ENCODE results near the gene NRG2.

NRG2 gene

GRCh38 chr5:140041492-140042392, 1.4 kb downstream of the NRG2 start:
- in situ Hi-C loops (cut with MboI; ENCODE audit: low sequenced_read_pairs), result no loop called here

- in situ Hi-C loops (cut with MboI; ENCODE audit: low sequenced_read_pairs), result no loop called here
Observed at GRCh38 chr5:140041099-140041491, 2.0 kb downstream of the NRG2 start.

GRCh38 chr5:140040358-140040757, 2.7 kb downstream of the NRG2 start:
- in situ Hi-C loops (cut with MboI; ENCODE audit: low sequenced_read_pairs), result no loop called here

- in situ Hi-C loops (cut with MboI; ENCODE audit: low sequenced_read_pairs), result no loop called here
Observed at GRCh38 chr5:140039561-140039960, 3.5 kb downstream of the NRG2 start.

- in situ Hi-C loops (cut with MboI; ENCODE audit: low sequenced_read_pairs), result no loop called here
Observed at GRCh38 chr5:140038373-140038957, 4.6 kb downstream of the NRG2 start.

- in situ Hi-C loops (cut with MboI; ENCODE audit: low sequenced_read_pairs), result no loop called here
Observed at GRCh38 chr5:140037012-140037411, 6.1 kb downstream of the NRG2 start.

- in situ Hi-C loops (cut with MboI; ENCODE audit: low sequenced_read_pairs), result no loop called here
Observed at GRCh38 chr5:140035881-140036280, 7.2 kb downstream of the NRG2 start.

- in situ Hi-C loops (cut with MboI; ENCODE audit: low sequenced_read_pairs), result no loop called here
Observed at GRCh38 chr5:140033037-140033760, 9.9 kb downstream of the NRG2 start.

- in situ Hi-C loops (cut with MboI; ENCODE audit: low sequenced_read_pairs), result no loop called here
Observed at GRCh38 chr5:140032296-140032695, 10.8 kb downstream of the NRG2 start.

- in situ Hi-C loops (cut with MboI; ENCODE audit: low sequenced_read_pairs), result no loop called here
Observed at GRCh38 chr5:140027807-140028206, 15.3 kb downstream of the NRG2 start.

GRCh38 chr5:140025736-140026135, 17.4 kb downstream of the NRG2 start:
- in situ Hi-C loops (cut with MboI; ENCODE audit: low sequenced_read_pairs), result no loop called here

- in situ Hi-C loops (cut with MboI; ENCODE audit: low sequenced_read_pairs), result no loop called here
Observed at GRCh38 chr5:140024928-140025327, 18.2 kb downstream of the NRG2 start.

- in situ Hi-C loops (cut with MboI; ENCODE audit: low sequenced_read_pairs), result no loop called here
Observed at GRCh38 chr5:140023611-140024191, 19.4 kb downstream of the NRG2 start.

- in situ Hi-C loops (cut with MboI; ENCODE audit: low sequenced_read_pairs), result no loop called here
Observed at GRCh38 chr5:140020601-140021177, 22.4 kb downstream of the NRG2 start.

GRCh38 chr5:140018920-140019644, 24.0 kb downstream of the NRG2 start:
- in situ Hi-C loops (cut with MboI; ENCODE audit: low sequenced_read_pairs), result no loop called here

- in situ Hi-C loops (cut with MboI; ENCODE audit: low sequenced_read_pairs), result no loop called here
Observed at GRCh38 chr5:140018517-140018916, 24.6 kb downstream of the NRG2 start.

- in situ Hi-C loops (cut with MboI; ENCODE audit: low sequenced_read_pairs), result no loop called here
Observed at GRCh38 chr5:140018096-140018481, 25.0 kb downstream of the NRG2 start.

- in situ Hi-C loops (cut with MboI; ENCODE audit: low sequenced_read_pairs), result no loop called here
Observed at GRCh38 chr5:140017397-140018095, 25.6 kb downstream of the NRG2 start.

GRCh38 chr5:140015706-140016105, 27.4 kb downstream of the NRG2 start:
- in situ Hi-C loops (cut with MboI; ENCODE audit: low sequenced_read_pairs), result no loop called here

- in situ Hi-C loops (cut with MboI; ENCODE audit: low sequenced_read_pairs), result no loop called here
Observed at GRCh38 chr5:140014751-140015150, 28.3 kb downstream of the NRG2 start.
